ENCODE data around the gene RBM14. TPM values are rescaled to one million over a fixed set of nuclear protein-coding genes. Genes with fewer than 3 reads are reported as not detected.

The RBM14 gene, protein sequence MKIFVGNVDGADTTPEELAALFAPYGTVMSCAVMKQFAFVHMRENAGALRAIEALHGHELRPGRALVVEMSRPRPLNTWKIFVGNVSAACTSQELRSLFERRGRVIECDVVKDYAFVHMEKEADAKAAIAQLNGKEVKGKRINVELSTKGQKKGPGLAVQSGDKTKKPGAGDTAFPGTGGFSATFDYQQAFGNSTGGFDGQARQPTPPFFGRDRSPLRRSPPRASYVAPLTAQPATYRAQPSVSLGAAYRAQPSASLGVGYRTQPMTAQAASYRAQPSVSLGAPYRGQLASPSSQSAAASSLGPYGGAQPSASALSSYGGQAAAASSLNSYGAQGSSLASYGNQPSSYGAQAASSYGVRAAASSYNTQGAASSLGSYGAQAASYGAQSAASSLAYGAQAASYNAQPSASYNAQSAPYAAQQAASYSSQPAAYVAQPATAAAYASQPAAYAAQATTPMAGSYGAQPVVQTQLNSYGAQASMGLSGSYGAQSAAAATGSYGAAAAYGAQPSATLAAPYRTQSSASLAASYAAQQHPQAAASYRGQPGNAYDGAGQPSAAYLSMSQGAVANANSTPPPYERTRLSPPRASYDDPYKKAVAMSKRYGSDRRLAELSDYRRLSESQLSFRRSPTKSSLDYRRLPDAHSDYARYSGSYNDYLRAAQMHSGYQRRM
- total RNA-seq, result 10 to 100 TPM; 64.2 to 89.1 TPM
- 10 to 100 TPM; 78.3 to 94.1 (median 89.9) TPM for polyA plus RNA-seq (ENCODE audit: insufficient read length in 6 of 6)
- long read RNA-seq, donor 1, transcript RBM14-201 (3 exons, 2,828 nt), result major isoform, 9 of 49 reads
- long read RNA-seq, donor 1, partial matches to known transcripts, result 39 of 49 reads
- long read RNA-seq, donor 1, other reads (novel, unspliced or antisense), result 0 of 49 reads
- long read RNA-seq, donor 2, transcript RBM14-201 (3 exons, 2,828 nt), result major isoform, 8 of 44 reads
- long read RNA-seq, donor 2, partial matches to known transcripts, result 36 of 44 reads
- long read RNA-seq, donor 2, other reads (novel, unspliced or antisense), result 0 of 44 reads
- long read RNA-seq, donor 3, partial matches to known transcripts, result 0 of 3 reads
- long read RNA-seq, donor 3, other reads (novel, unspliced or antisense), result 0 of 3 reads
- long read RNA-seq, donor 4, partial matches to known transcripts, result 1 of 6 reads
- long read RNA-seq, donor 4, other reads (novel, unspliced or antisense), result 1 of 6 reads
- long read RNA-seq, donor 5, transcript RBM14-201 (3 exons, 2,828 nt), result major isoform, 7 of 31 reads
- long read RNA-seq, donor 5, partial matches to known transcripts, result 24 of 31 reads
- long read RNA-seq, donor 5, other reads (novel, unspliced or antisense), result 0 of 31 reads
- long read RNA-seq, donor 6, transcript RBM14-201 (3 exons, 2,828 nt), result major isoform, 5 of 24 reads
- long read RNA-seq, donor 6, partial matches to known transcripts, result 19 of 24 reads
- long read RNA-seq, donor 6, other reads (novel, unspliced or antisense), result 0 of 24 reads
- long read RNA-seq, donor 7, partial matches to known transcripts, result 0 of 2 reads
- long read RNA-seq, donor 7, other reads (novel, unspliced or antisense), result 0 of 2 reads
- long read RNA-seq, donor 8, transcript RBM14-201 (3 exons, 2,828 nt), result major isoform, 11 of 34 reads
- long read RNA-seq, donor 8, partial matches to known transcripts, result 23 of 34 reads
- long read RNA-seq, donor 8, other reads (novel, unspliced or antisense), result 0 of 34 reads
- long read RNA-seq, donor 9, result 0 reads
- long read RNA-seq, donor 10, partial matches to known transcripts, result 2 of 4 reads
- long read RNA-seq, donor 10, other reads (novel, unspliced or antisense), result 0 of 4 reads
- long read RNA-seq, donor 11, partial matches to known transcripts, result 29 of 32 reads
- long read RNA-seq, donor 11, other reads (novel, unspliced or antisense), result 0 of 32 reads
- long read RNA-seq, donor 12, partial matches to known transcripts, result 12 of 16 reads
- long read RNA-seq, donor 12, other reads (novel, unspliced or antisense), result 0 of 16 reads

DNA sequence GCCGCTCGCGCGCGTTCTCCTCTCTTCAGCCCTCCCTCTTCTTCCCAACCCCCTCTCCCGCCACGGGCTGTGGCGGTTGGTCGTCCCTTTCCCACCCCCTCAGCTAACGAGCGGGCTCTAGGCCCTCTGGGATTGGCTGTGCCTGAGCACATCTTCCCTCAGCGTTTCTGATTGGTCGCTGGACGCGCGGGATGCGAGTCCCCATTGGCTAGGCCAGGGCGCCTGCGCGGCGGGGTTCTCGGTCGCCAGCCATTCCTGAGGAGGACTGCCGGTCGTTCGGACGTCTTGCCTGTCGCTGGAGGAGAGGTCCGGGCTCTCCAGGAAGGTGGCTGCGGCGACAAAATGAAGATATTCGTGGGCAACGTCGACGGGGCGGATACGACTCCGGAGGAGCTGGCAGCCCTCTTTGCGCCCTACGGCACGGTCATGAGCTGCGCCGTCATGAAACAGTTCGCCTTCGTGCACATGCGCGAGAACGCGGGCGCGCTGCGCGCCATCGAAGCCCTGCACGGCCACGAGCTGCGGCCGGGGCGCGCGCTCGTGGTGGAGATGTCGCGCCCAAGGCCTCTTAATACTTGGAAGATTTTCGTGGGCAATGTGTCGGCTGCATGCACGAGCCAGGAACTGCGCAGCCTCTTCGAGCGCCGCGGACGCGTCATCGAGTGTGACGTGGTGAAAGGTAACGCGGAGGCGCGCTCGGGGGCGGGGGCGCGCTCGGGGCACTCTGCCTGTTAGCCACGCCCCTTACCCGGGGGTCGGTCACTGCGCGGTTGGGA is at the start of gene RBM14:
RBM14 (plus strand) TSS at position 252 of the 776 bp plus-strand sequence; CDS start at position 343, 91 bp downstream.
- peaks cover 10 to 50% of the 10 kb centered on the region in 2 donors for H3K4me1 ChIP-seq
- intact Hi-C loops (cut with DNase I), result no loop called here
- peak within 1 kb of the TSS; percentile 93 to 98 for H3K27ac ChIP-seq
- H3K9me3 ChIP-seq, result no peaks in the 10 kb centered on the region
- peak; percentile 95 for ATAC-seq
- TF ChIP-seq, protein P1, sequence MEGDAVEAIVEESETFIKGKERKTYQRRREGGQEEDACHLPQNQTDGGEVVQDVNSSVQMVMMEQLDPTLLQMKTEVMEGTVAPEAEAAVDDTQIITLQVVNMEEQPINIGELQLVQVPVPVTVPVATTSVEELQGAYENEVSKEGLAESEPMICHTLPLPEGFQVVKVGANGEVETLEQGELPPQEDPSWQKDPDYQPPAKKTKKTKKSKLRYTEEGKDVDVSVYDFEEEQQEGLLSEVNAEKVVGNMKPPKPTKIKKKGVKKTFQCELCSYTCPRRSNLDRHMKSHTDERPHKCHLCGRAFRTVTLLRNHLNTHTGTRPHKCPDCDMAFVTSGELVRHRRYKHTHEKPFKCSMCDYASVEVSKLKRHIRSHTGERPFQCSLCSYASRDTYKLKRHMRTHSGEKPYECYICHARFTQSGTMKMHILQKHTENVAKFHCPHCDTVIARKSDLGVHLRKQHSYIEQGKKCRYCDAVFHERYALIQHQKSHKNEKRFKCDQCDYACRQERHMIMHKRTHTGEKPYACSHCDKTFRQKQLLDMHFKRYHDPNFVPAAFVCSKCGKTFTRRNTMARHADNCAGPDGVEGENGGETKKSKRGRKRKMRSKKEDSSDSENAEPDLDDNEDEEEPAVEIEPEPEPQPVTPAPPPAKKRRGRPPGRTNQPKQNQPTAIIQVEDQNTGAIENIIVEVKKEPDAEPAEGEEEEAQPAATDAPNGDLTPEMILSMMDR (IDR thresholded peaks at IDR 0.05), result no peak
- H3K4me3 ChIP-seq, result peak within 1 kb of the TSS; percentile 86 to 90
- DNase-seq, result peak; percentile 98 to 100 (median 98)
- H3K27me3 ChIP-seq, result no peaks in the 10 kb centered on the region
- H3K36me3 ChIP-seq, result peaks cover 0 to 2% of the 10 kb centered on the region in 2 donors

DNA sequence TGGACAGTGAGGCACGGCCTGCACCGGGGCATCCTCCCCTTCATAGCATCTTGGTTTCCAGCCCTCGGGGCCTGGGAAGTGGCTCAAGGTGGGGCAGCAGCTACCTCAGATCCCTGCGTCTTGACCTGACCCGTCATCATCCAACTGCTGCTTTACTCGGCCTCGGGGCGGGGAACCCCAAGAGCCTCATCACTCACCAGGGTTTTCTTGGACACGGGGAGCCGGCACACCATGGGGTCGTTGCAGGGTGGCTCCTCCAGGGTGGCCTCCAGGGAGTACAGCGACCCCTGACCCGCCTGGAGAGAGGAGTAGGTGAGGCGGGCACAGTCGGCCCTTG is 48.7 kb upstream of the RBM14 start:
- DNase-seq (no peak), ATAC-seq (no peak)
- Histone ChIP-seq H3K9me3 (no peaks in the 10 kb centered on the region), H3K4me1 (peaks cover 0 to 15% of the 10 kb centered on the region in 2 donors), H3K4me3 (peak overlapping the region; percentile 57 to 60), H3K27ac (no peak overlapping the region), H3K27me3 (peaks cover 0 to 24% of the 10 kb centered on the region in 2 donors), H3K36me3 (no peaks in the 10 kb centered on the region)
- intact Hi-C loops (cut with DNase I), result no loop called here
- TF ChIP-seq, protein P1 (IDR thresholded peaks at IDR 0.05), result no peak

DNA sequence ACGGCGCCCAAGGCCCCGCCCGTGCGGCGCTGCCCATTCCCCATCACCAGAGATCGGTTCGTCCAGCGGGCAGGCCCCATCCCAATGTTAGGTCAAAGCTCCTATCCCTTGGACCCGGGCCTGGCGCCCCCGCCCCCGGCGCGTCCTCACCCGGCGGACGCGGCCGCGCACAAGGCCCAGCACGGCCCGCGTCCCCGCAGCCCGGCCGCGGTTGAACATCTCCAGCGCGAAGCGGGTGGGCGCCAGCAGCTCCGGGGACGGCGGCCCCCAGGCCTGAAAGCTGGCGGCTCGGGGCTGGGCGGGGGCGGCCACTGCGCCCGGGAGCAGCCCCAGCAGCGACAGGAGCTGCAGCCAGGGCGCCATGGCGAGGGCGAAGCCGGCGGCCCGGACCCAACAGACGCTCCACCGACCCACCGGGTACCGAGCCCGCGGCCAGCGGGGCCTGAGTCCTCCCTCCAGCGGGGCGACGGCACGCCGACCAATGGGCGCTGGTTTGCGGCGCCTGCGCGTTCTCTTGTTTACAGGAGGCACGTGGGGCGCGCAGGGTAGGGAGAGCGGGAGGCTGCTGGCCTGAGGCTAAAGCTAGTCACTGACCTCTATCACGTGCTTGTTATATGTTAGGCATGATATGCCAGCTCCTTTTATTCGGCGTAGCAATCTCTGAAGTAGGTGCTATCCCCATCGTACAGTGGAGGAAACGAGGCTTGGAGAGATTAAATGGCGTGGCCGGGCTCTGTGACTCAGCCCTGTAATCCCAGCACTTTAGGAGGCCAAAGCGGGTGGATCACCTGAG is 48.1 kb upstream of the RBM14 start, which contains the start of gene CTSF:
CTSF (minus strand) TSS at position 483 of the 793 bp plus-strand sequence; CDS start at position 363, 120 bp downstream.
- Histone ChIP-seq H3K27me3 (peaks cover 0 to 24% of the 10 kb centered on the region in 2 donors), H3K4me1 (peaks cover 0 to 15% of the 10 kb centered on the region in 2 donors), H3K36me3 (no peaks in the 10 kb centered on the region), H3K9me3 (no peaks in the 10 kb centered on the region), H3K4me3 (peak within 1 kb of the TSS; percentile 57 to 60), H3K27ac (no peak within 1 kb of the TSS)
- intact Hi-C loops (cut with DNase I), result no loop called here
- peak; percentile 64 to 96 (median 83) for DNase-seq
- TF ChIP-seq, protein P1 (IDR thresholded peaks at IDR 0.05), result no peak
- peak; percentile 98 for ATAC-seq

Data from left lung (tissue), 14 donors.